ENCODE results near the gene SLC25A51.
A peak's percentile ranks its signal among the peaks of the same experiment; 100 is the strongest.
"Not testable (repeated sequence)": the region's sequence is repeated elsewhere in the genome, so short reads cannot be mapped to it uniquely, and the experiment has no call there.

The SLC25A51 gene

DNA sequence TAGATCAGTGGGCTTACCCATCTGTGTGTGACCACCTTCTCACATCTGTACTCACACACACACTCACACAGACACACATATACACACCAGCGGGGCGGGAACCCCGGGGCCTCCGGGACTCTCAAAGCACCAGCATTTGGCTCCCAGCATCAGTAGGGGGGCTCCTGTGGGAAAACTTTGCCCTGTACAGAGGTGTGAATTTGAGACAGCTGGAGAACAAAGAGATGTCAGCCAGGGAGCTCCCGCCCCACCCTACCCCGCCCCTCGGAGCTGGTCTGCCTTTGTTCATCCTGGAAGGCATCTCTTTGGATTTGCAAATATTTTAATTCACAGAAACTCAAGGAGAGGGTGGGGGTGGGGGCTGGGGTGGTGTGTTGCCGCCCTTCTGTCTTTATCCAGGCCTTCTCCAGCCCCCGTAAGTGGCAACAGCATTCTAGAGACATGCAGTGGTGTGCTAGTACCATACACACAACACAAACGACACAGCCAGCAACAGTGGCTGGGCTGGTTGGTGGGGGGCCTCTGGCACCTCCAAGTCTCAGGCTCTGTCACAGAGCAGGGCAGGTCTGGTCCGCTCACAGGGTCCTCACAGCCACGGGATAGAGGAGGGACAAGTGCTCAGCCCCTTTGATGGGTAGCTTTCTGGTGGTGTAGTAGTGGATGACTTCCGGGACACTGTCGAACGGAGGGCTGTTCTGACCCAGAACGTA lies 15.5 kb upstream of the SLC25A51 start:
- DNase-seq (ENCODE audit: low spot score): no peak

DNA sequence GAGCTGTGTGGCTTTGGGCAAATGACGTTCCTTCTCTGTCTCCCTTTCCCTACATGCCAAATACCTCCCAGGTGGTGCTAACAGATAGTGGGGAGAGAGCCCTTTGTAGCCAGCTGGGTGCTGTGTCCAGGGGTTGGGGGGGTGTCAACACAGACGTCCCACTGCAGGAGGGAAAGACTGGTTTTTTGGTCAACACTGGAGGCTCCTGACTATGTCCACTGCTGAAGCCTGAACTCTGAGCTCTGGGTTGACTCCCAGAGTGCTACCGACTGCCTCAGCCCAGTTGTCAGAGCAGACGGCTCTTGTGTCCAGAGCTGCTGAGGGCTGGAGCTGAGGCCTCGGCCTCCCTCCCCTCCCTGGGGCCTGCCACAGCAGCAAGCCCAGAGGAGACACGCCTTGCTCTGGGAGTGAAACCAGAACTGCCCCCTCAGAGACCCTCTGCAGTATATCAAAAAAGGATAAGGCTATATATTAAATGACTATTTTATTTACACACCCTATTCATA lies 14.8 kb upstream of the SLC25A51 start:
- DNase-seq (ENCODE audit: low spot score): no peak

DNA sequence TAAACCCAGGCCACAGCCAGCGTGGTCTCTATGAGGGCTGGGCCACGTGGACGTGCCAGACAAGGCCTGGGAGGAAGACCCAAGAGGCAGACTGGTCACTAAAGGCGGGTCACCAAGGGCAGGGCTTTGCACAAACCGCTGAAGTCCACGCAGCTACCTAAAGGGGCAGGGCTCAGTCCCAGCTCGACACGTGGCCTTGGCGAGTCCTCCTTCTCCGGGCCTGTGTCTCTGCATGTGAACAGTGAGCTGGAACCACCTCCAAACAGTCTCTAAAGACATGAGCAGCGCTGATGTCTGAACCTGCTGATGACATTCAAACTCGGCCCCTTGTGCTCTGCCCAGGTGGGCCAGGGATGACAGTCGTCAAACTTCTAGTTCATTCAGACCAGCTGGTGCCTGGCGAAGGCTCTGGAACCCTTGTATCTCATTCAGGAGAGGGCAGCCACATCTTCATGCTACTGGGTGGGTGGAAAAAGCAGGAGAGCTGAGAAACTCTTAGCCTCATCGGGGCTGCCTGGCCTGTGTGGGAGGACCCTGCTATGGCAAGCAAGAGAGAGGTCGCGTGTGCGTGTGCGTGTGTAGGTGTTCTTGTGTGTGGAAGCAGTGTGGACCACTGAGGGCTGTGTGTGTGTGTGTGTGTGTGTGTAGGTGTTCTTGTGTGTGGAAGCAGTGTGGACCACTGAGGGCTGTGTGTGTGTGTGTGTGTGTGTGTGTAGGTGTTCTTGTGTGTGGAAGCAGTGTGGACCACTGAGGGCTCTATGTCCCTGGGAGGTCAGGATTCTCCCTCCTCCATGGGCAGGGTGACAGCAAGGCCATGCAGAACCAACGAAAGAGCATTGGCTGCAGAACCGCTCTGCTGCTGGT lies 14.1 kb upstream of the SLC25A51 start:
- no peak for DNase-seq (ENCODE audit: low spot score)

DNA sequence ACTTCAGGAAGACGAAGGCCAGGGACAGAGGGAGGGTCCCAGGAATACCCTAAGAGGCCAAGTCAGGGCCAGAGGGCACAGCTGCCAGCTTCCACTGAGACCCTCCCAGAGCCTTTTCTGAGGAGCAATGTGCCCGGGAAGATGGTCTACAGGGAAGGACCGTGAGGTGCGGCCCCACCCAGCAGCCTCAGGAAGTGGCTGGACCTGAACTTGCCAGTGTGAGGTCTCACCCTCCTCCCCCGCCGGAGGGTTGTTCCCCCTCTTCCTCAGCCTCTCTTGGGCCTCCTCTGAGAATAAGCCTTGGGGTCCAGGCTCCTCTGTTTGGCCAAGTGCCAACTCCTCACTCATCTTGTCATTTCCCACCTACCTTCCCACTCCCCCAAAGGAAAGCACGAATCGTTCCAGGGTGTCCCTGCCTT lies 13.4 kb upstream of the SLC25A51 start:
- DNase-seq (ENCODE audit: low spot score): no peak

DNA sequence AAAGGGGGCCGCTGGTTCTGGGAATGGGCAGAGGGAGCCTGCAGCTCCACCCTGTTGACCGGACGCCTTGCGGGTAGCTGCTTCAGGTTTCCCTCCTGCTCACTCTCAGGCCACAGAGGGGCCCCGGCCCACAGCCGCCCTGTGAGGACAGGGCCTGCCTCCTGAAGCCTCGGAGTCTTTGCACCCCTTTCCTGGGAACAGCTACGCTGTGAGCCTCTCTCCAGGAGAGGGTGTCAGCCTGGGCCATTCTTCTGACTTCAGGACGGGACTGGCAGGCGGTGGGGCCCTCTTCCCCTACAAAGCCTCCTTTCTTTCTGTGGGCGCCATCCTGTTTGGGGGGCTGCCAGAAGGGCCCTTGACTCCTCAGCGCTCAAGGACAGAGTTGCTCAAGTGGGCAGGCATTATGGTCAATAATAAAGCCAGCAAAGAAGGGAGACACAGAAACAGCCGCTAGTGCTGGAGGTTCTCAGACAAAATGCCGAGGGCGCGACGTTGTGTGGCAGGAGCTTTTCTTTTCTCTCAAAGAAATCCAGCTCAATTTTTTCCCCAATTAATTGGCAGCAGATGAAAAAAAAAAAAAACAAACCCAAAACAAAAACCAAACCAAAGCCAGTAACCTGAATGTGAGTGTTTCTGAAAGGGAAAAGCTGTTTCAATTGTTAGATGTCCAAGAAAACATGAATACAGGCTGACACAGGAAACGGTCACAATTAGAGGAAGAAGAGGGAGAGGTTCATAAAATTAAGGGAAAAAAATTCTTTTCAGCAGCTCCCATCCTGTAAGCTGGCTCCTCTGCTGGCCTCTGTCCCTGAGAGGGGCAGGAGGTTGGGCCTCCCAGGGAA lies 12.8 kb upstream of the SLC25A51 start:
- no peak for DNase-seq (ENCODE audit: low spot score)

DNA sequence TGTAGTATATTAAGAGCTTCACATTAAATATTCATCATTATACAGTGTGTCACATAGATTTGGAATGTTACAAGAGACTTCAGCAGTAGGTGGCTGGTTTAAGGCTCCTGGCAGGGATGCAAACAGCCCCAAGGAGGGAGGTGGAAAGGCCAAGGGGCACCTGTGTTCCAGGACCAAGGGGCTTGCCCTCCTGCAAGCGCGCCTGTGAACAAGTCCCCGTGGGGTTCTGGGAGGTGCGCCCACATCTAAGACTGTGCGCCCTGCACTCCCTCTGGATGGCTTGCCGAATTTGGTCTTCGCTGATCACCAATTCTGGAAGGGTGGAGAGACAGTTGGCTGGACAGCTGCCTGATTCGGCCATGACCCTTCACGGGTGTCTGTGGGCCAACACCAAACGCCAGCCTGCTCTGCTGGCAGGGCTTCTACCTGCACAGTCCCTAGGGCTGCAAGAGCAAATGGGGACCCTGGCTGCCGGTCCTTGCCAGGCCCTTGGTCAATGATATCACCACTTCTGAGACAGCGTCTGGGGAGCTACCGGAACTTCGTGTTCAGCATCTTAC lies 12.1 kb upstream of the SLC25A51 start:
- no peak for DNase-seq (ENCODE audit: low spot score)

DNA sequence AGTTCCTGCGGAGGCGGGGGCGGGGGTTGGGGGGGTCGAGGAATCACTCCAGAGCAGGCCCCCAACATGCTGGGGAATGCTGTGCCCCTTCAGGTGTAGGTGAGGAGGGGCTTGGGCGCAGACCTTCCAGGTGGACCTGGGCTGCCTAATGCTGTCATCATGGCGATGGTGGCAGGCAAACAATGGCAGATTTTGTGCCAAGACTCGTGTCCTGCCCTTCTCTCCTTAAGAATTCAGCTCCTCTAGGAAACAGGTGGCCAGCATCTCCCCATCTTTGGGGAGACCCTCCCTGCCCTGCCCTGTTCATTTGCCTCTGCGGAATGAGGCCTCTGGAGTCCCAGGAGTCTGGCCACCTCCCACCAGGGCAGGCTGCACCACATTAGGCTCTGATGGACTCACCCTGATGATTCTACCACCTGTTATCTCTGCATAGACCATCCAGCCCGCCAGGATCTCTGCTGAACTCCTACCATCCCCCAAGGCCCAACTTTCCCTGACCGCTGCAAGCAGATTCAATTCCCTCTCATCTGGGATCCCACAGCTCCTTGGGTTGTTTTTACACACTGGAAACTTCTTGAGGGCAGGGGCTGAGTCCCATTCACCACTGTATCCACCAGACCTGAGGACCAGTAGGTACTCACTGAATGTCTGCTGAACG lies 10.9 kb upstream of the SLC25A51 start:
- no peak for DNase-seq (ENCODE audit: low spot score)

DNA sequence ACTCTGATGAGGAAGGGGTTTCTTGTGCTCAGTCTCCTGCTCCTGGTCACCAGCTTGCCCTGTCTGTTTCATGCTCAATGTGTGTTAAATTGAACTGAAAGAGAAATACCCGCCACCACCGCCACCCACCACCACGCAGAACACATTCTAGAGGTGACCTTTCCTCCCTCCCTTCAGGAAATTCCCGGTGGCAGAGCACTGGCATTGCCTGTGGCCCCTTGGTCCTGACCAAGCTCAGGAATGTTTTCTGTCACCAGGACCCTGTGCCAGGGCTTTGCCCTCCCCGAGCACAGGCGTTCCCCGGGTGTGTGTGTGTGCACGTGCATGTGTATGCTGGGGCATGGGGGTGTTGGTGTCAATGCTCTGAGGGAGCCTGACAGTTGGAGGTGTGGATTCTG lies 10.2 kb upstream of the SLC25A51 start:
- no peak for DNase-seq (ENCODE audit: low spot score)

DNA sequence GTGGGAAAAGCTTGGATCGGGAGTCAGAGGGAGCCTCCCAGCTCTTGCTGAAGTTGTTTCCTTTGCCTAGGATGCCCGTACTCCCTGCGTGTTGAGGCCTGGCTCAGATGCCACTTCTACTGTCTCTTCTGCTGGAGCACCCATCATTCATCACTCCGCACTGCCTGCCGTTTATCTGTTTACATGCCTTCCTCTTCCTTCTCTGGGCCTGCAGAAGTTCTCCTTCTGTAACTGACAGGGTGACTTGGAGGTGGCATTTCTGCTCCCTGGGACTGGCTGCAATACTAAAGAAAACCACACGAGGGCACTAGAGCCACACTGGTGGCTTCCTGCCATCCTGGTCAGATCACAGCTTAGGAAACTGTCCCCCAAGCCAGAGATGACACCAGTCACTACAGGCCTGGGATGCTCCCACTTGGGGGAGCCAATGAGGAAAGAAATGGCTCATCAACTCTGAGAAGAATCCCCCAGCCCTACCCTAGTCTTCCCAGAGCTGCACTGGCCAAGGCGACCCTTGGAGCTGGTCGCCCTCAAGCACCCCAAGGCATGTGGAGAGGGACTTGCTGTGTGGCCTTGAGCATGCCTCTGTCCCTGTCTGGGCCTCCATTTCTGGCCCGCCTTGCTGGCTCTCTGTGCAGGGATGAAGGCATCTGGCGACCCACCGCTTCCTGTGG lies 9.7 kb upstream of the SLC25A51 start:
- peak; percentile 89 for DNase-seq (ENCODE audit: low spot score)

DNA sequence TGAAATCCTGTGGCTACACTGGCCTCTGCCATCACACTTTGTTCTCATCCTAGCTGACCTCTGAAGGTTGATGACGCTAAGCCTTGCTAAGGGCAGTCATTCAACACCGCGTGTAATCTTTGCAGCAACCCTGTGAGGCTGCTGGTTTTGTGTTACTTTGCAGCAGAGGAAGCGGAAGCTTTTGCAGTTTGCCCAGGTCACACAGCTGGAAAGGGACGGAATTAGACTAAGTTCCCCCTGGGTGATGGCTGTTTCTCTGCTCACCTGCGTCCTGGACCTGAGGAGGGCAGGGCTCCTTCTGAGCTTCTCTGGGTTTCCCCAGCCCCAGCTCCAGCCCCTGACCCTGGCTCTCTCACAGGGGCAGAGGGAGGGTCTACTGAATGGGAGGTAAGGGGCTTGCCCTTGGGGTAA lies 7.3 kb upstream of the SLC25A51 start:
- no peak for DNase-seq (ENCODE audit: low spot score)

DNA sequence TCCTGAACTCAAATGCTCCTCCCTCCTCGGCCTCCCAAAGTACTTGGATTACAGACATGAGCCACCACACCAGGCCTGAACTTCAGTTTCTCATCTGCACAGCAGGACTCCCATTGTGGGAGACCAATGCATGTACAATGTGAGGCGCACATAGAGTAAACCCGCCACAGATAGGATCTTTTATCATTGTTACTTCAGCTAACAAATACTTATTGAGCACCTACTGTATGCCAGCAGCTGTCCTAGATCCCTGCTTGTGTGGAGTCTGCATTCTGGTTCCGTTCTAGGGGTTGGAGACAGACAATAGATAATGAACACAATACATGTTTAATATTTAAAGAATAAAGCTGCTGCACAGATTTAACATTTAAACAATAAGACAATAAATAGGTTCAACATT lies 6.3 kb upstream of the SLC25A51 start:
- DNase-seq (ENCODE audit: low spot score): no peak

DNA sequence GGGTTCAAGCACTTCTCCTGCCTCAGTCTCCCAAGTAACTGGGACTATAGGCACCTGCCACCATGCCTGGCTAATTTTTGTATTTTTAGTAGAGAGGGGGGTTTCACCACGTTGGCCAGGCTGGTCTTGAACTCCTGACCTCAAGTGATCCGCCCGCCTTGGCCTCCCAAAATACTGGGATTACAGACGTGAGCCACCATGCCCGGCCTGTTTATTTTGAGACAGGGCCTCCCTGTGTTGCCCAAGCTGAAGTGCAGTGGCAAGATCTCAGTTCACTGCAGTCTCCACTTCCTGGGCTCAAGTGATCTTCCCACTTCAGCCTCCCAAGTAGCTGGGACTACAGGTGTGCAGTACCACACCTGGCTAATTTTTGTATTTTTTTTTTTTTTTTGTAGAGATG lies 5.9 kb upstream of the SLC25A51 start:
- DNase-seq (ENCODE audit: low spot score): not testable (repeated sequence)

DNA sequence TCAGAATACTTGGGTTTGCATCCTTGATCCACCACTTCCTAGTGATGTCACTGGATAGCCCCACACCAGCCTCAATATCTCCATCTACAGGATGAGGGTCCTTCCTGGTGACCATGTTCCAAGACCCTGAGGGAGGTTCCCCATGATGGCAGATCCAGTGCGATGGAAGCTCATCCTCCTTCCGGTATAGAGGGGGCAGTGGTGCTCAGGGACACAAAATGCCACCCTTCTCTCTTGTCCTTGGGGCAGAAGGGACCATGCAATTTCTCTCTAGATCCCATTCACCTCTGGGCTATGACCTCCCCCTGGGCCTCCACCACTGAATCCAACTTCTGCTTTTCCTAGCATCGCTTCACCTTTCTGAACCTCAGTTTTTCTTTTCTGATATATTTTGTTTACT lies 5.4 kb upstream of the SLC25A51 start:
- DNase-seq (ENCODE audit: low spot score): no peak

DNA sequence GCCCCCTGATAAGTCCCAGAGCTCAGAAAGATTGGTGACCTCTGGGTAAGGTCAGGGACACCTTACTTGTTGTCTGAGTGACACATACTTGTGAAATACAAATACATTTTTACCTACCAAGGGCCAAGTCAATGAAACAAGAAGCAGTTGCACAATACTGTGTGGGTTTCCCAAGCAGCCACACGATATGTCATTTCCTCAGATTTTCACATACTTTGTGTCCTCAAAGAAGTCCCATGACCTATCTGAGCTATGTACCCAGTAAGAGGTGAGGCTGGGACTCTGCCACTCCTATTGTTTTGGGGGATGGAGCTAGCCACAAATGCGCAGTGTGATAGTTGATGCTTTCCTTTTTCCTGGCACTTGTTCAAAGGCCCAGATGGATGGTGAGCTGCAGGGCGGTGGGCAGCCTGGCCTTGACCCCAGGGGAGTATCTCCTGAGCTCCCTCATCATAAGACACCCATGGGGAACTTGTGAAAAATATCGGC lies 4.8 kb upstream of the SLC25A51 start:
- DNase-seq (ENCODE audit: low spot score): no peak

DNA sequence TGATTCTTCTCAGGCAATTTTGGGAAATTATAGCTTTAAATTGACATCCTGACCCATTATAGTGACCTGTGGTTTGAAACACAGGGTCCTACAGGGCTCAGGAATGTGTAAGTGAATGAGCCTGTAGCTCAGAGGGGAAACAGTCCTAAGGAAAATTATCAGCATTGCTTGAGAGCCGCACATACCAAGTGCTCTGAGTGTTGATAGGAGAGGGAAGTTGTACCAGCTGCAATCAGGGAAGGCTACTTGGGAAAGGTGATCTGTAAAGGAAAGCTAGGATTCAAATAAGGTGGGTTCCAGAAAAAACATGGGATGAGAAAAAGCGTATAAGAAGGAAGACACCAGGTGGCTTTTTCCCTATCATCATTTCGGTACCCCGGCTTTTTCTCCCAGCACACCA lies 4.4 kb upstream of the SLC25A51 start:
- no peak for DNase-seq (ENCODE audit: low spot score)

DNA sequence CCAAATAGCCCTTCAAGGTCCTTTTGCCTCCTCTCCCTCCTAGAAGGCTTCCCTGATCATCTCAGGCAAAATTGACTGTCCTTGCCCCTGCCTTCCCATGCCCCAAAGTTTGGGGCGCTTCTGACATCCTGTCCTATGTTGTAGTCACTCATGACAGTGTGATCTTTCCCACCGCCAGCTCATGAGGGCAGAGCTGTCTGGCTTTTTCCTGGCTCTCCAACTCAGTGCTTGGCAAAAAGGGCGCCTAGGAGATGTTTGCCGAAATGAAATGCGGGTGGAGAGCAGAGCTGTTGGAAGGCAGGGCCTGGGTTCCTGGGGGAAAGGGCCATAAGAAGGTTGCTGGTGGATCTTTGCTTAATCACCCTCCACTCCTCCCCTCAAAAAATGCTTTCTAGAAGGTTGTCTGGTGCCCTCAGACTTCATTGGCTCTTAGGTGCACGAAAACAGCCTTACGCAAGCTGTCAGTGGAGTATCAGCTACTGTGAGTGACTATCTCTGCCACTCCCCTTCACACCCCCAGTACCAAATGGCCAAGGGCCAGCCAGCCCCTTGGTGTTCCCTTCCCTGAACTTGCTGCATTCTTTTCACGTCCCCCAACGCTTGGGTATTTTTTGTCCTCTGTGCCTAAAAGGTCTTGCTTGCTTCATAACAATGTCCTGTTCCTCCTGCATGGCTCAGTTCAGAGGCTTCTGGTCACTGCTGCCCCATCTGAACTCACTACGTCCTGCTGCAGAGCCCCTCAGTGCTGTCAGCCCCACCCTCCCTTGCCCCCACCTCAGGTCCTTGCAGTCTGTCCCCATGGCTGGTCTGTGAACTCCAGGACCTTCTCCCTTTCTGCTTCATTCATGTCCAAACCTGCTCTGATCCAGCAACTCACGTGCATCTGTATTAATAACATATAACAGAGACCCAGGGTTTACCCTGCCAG lies 2.6 kb upstream of the SLC25A51 start:
- DNase-seq (ENCODE audit: low spot score): no peak

DNA sequence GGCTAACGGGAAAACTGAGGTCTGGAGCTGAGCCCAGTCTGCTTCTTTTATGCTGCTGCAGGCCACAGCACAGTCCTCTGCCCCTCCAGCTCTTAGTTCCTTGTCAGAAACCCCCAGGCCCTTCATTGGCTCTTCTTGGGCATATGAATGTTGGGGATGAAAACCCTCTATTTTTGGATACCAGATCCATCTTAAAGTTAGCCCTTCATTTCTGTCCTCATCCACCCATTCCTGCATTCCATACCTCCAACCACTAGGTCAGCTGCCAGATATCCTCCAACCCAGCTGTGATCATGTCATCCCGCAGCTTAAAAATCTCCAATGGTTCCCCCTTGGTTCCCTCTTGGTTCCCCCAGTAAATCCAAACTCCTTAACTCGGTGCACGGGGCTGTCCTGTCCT lies 1.8 kb upstream of the SLC25A51 start:
- DNase-seq (ENCODE audit: low spot score): no peak

DNA sequence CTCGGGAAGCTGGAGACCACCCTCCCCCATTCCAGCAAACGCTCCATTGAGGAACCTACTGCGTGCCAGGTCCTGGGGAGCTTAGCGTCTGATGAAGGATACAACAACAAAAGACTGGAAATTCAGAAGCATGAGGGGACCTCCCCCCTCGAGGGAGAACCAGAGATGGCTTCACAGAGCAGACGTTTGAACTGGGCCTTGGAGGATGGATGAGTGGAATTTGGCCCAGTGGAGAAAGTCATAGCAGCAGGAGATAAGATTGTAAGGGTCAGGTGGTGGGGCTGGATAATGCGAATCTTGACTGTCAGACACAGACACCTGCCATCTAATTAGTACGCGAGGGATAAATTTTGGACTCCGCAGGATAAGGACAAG lies 1.2 kb upstream of the SLC25A51 start:
- DNase-seq (ENCODE audit: low spot score): no peak

DNA sequence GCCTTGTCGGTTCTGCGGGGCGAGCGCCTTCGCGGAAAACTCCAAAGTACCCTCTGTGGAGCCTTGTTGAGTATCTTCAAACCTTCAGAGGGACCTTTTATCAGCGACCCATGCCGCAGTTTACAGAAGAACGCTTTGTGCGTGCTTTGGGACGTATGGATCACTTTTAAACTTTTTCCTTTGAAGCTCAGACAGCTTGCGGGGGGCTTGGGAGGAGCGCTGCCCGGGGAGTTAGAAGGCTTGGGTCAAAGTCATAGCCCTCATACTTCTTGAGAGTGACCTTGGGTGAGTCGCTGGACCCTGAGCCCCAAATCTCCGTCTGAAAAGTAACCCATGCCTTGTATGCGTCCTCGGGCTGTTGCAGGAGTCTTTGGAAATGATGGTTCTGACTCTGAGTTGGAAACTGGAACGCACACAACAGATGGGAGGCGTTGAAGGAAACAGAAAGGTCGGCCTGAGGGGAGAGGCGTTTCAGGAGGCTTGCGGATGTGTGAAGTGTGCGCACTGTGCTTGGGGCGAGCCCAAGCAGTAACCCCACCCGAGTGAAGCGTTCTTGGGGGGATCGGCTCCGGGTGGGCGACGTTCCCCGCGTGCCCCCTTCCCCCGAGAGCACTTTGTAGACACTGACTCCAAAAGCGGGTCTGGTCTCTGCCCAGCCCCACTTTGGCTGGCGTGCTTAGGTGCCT lies 661 bp upstream of the SLC25A51 start:
- no peak for DNase-seq (ENCODE audit: low spot score)
